Activated CD8-positive, alpha-beta memory T cell treated with anti-CD3 and anti-CD28 coated beads for 1 hour (primary cell): ENCODE measurements around the gene AKT3.
"Not testable (repeated sequence)": the region's sequence is repeated elsewhere in the genome, so short reads cannot be mapped to it uniquely, and the experiment has no call there.

Experiments
- DNase-seq, 2 donors: peaks; one replicate each; pipeline ENCODE4 v3.0.0-alpha.2; 2020; ENCODE audit warnings: low read depth in 1 of 2; ENCODE audit errors: extremely low read depth in 1 of 2

Gene AKT3

DNA sequence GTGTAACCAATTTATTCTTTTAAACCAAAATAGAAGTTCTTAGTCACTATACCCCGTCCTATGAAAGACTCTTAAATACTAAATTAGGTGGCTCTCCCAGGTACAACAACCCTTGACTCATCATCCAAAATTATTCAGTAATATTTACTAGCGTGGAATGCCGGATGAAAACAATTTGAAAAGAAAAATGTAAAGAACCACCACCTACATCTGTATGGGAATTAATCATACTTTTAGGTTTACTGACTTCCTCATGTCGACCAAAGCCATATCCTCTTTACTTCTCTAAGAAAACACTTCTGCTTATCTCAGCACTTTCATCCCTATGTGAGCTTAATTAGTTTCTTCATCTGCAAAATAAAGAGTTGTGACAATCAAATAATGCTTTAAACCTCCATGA, 139.6 kb downstream of the AKT3 start:
- no peak for DNase-seq

DNA sequence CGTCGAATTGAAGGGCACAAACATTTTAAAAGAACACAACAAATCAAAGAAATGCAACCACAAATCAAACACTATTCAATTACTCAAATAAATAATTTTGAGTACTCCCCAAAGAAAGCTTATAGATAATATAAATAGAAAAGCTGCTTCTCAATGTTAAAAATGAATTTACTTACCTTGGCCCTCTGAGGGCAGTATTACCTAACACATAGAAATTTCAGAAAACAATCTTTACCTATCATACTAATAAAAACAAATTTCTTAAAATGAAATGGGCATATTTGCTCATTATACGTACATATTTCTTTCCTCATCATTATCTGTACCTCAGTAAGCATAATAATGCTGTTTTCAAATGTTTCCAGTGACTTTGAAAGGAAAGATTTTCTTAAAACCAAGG, 141.8 kb downstream of the AKT3 start:
- no peak for DNase-seq

DNA sequence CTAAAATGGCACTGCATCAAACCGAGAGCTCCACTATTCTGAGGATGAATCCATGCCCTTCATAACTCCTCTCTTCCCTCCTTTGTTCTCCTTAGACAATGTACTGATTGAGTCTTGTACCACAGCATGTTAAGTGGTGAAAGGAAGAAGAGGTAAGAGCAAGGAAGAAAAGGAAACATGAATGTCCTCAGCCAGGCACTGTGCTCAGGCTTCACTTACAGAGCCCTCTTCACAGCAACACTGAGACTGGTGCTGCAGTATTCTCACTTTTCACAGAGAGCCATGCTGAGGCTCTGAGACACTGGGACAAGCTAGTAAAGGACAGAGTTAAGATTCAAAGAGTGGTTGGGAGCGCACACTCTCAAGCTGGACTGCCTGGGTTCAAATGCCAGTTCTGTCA, 143.5 kb downstream of the AKT3 start:
- no peak for DNase-seq

DNA sequence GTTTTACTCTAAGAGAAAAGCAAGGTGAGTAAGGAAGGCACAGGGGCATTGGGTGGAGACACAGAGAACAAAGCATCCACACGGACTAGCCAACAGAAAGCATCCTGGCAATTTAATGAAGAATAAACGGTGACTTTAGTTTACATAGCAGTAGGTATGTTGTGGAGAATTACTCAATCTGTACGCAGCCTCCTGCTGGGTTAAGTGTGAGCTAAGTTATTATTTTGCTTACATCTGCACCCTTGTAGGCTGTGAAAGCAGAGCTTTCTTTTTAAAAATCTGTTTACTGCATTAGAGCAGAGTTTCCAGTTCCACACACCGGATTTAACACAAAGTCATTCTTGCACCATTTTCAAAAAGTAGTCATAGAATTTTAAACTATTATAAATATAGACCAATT, 144.5 kb downstream of the AKT3 start:
- DNase-seq = no peak

DNA sequence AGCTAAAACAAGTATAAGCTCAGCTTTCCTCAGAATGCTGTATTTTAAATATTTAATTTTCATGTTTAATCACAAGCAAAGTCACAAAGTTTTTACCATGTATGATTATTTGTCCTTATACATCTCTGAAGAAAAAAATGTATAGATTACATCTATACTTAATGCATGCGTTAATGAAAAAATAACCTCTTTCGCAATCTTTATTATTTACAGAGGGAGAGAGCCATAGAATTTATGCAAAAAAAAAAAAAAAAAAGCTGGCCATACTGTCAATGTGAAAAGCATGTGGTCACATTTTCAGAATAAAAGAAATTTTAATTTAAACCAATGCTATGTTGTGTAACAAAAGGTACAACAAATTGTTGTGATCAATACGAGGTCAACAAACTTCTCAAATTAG, 148.2 kb downstream of the AKT3 start:
- no peak for DNase-seq

DNA sequence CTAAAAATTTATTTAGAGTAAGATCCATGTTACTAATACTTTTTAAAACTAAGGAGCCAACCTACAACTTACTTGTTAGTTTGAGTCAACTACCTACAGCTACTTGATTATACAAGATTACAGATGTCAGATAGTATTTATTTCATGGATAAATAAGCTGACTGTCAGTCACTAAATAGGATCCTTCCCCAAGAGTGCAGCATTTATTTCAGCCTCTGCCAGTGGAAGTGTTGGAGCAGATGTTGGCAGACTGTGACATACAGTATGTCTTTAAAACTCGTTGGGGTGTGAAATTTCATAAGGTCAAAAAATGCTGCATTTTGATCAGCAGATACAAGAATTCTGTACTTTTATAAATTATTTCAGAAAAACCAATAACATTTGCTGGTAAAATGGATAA, 156.2 kb downstream of the AKT3 start:
- DNase-seq = no peak

DNA sequence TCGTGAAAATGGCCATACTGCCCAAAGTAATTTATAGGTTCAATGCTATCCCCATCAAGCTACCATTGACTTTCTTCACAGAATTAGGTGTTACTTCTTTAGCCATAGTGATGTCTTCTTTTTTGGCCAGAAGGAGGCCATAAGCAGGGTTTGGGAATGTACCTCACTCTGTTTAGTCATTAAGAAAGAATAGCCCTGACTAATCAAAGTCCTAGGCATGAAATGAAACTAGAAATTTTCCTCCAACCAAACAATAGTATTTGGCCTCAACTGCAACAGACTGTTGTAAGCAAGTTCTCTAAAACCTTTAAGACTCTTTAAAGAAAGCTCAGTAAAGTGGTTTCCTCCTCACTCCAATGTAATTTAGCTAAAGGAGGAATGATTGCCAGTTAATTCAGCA, 163.9 kb downstream of the AKT3 start:
- no peak for DNase-seq

DNA sequence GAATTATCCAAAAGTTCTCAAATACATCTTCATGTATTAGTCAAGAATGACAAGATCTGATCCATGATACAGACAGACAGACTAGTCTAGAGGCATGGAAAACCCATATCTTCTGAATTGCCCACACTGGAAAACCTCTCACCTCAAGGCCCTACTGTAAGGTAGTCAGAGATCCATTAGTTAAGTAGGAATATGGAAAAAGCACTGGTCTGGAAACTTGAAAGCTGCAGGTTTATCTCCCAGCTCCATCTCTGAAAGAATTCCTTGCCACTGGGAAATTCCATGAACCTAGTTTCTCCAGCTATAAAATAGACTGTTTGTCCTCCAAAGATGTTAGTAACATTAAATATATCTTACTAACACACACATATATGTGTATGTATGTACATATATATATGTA, 169.2 kb downstream of the AKT3 start:
- DNase-seq = no peak

DNA sequence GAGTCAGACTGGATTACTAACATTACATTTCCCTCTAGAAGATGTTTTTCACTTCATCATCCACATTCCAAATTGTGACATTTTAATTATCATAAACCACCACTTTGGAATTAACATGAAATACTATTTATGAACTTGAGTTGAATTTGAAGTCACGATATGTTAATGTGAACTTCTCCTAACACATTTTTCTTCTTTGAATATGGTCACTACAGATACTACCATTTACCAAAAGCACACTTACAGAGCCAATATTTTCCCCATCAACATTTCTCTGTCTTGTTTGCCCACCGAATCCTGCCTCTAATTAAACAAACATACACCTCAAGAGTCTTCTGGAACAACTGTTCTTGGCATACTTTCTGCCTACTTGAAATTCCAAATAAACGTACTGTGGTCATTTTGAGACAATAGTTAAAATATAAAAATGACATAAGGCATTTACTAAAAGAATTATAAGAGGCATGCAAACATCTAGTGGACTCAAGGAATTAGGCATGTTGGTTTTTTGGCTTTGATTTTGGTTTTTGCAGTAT, 177.4 kb downstream of the AKT3 start:
- DNase-seq = no peak

DNA sequence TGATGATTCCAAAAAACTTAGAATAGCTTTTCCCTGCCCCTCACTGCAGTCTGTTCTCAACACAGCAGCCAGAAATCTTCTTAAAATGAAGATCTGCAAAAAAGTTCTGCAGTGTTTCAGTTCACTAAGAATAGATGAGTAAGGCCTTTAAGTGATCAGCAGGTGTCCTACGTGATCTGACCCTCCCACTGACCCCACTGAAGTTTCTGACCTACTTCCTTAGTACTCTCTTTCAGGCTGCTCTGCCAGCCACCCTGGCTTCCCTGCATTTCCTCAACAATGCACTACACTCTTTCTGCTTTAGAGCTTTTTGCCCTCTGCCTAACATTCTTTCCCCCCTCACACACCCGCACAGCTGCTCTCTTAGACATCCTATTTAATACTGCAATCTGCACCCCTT, 182.5 kb downstream of the AKT3 start:
- no peak for DNase-seq

DNA sequence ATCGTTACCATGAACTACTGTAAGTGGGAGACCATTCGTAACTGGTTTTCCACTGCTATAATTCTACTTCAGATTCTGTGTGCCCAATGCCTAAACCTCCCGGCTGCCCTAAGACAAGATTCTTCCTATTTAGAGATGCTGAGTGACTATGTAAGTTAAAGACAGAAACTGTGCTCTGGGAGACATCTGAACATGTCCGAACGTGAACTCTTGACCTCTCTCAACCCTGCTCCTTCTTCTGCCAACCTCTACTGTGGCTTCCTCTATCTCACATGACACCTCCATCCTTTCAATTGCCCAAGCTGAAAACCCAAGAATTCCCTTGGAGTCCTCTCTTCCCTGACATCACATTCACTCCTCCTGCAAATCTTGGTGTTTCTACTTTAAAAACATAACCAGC, 182.9 kb downstream of the AKT3 start:
- no peak for DNase-seq

DNA sequence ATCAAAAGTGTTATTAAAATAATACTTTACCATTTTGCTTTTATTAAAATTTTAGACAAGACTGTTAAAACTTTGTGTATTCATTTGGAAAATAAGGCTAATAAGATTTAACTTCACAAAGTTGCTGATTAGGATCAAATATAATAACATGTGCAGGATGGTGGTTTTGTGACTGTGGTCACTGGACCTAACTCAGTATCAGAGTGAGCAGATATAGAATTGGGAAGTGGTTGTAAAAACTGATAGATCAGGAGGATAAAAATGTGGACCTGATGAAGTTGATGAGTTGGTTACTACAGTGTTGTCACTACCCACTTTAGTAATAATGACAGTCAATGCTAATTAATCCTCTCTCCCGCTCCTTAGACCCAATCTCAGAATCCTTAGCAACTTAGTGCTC, 186.4 kb downstream of the AKT3 start:
- no peak for DNase-seq

DNA sequence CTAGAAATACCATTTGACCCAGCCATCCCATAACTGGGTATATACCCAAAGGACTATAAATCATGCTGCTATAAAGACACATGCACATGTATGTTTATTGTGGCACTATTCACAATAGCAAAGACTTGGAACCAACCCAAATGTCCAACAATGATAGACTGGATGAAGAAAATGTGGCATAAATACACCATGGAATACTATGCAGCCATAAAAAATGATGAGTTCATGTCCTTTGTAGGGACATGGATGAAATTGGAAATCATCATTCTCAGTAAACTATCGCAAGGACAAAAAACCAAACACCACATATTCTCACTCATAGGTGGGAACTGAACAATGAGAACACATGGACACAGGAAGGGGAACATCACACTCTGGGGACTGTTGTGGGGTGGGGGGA, 187.9 kb downstream of the AKT3 start:
- not testable (repeated sequence) for DNase-seq

DNA sequence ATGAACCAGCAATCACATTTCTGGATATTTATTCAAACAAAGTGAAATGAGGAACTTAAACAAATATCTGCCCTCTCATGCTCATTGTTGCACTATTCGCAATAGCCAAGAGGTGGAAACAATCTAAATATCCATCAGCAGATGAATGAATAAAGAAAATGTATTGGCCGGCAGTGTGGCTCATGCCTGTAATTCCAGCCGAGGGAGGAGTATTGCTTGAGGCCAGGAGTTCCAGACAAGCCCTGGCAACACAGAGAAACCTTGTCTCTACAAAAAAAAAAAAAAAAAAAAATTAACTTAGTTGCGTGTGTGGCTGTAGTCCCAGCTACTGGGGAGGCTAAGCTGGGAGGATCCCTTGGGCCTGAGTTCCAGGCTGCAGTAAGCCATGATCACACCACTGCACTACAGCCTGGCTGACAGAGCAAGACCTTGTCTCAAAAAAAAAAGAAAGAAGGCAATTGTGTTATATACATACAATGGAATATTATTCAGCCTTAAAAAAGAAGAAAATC, 191.4 kb downstream of the AKT3 start:
- no peak for DNase-seq

DNA sequence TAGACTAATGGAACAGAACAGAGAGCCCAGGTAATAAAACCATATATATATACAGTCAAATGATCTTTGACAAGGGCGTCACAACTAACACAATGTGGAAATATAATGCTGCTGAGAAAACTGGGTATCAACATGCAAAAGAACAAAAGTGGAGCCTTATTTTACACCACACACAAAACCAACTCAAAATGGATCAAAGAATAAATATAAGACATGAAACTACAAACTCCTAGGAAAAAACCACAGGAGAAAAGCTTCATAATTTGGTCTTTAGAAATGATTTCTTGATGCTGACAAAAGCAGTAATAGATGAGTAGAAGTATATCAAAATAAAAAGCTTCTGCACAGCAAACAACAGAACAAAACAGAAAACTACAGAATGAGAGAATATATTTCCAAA, 192.2 kb downstream of the AKT3 start:
- no peak for DNase-seq

DNA sequence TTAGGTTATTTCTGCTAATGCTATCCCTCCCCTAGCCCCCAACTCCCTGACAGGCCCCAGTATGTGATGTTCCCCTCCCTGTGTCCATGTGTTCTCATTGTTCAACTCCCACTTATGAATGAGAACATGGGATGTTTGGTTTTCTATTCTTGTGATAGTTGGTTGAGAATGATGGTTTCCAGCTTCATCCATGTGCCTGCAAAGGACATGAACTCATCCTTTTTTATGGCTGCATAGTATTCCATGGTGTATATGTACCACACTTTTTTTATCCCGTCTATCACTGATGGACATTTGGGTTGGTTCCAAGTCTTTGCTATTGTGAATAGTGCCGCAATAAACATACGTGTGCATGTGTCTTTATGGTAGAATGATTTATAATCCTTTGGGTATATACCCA, 200.5 kb downstream of the AKT3 start:
- not testable (repeated sequence) for DNase-seq

DNA sequence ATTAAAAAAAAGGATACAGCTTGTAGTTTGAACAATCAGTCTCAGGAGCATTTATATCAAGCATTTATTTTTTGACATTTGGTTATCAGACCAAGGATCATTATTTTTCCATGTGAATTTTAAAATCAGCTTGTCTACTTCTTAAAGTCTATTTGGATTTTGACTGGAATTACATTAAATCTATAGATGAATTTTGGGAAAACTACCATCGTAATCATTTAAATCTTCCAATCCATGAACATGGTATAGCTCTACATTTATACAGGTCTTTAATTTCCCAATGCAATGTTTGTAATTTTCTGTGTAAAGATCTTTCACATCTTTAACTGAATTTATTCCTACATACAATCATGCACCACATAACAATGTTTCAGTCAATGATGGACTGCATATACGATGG, 203.2 kb downstream of the AKT3 start:
- DNase-seq = no peak

DNA sequence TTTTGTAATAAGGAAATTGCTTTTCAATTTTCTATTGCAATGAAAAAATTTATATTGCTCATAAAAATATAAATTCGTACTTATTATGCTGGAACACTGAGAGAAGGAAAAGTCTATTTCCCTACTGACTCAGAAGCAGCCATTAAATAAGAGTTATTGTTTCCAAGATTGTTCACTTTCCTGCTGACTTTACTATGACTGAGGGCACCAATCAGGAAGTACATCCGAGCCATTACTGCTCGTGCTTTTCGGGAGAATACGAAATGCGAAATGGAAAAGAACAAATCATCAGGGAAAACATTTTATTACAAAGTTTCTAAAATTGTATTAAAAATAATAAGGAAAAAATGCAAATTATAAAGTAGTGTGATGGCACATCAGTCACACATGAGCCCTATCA, 204.8 kb downstream of the AKT3 start:
- no peak for DNase-seq

DNA sequence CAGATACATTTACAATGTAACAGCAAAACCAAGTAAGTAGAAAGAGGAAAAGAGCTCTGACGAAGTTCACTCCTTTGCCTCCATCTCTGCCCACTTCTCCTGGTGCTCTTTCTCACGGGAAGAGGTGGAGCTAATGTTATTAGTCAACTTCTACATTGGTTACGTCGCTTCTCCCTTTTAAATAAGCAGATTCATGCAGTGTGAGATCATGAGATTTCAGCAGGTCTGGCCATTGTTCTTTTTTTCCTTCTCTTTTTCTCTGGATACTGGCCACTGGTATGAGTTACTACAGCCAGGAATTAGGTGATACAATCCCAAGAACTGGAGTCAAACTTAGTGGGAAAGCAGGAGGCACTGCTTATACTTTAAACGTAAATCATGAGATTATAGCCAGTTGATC, 207.1 kb downstream of the AKT3 start:
- no peak for DNase-seq

DNA sequence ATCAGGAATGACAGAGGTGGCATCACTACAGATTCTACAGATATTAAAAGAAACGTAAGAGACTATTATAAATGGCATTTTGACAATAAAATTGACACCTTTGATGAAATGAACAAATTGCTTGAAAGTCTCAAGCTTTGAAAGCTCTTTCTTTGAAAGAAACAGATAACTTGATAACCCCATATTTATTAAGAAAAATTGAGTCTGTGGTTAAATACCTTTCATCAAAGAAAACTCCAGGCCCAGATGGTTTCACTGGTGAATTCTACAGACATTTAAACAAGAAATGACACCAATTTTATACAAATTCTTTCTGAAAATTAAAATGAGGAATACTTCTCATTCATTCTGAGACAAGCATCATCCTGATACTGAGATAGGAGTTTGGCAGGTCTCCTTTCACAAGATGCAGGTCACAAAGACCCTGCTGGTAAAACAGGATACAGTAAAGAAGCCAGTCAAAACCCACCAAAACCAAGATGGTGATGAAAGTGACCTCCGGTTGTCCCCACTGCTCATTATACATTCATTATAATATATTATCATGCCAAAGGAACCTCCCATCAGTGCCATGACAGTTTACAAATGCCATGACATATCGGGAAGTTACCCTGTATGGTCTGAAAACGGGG, 210.9 kb downstream of the AKT3 start:
- DNase-seq = no peak

DNA sequence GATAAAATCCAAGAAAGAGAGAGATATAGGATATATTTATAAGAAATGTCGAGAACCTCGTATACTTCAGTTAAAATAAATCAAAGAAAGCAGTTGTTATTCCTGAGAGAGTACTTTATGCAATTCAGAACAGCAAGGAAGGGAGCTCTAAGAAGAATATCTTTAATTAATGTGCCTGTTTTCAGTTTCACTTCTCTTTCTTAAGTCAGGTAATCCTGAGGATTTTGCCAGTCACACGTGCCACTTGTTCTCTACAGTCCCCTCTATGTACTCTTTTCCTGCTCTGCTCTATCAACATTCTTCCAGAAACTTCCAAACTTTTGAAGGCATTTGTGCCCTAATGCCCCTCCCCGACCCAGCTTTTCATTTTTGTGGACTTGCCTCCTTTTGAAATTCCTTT, 211.9 kb downstream of the AKT3 start:
- no peak for DNase-seq

DNA sequence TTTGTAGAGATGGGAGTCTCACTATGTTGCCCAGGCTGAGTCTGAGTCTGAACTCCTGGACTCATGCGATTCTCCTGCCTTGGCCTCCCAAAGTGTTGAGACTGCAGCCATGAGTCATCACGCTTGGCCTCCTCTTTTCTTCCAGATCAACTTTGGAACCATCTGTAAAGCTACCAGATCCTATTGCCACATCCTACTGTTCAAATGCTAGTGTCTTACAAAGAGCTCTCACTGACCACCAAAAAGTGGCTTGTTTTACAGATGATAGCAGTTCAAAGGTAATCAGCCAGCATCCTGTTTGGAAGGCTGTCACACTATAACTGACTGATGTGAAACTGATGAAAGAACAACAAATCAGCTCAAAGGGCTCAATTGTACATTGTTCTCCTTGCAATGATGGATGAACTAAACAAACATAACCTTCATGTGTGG, 221.6 kb downstream of the AKT3 start:
- no peak for DNase-seq

DNA sequence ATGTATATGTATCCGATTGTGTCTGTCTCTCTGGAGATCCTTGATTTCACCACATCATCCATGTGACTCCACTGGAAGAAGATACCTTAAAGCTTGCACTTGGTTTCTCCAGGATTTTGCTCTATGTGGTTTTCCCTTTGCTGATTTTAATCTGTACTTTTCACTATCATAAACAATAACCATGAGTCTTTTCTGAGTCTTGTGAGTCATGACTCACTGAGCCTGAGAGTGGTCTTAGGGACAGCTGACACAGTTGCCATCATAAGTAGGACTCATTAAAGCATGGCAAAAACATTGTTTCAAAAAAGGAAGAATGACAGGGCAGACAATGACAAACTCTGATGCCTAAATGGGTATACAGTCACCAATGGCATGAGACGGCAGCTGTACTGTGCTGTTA, 226.2 kb downstream of the AKT3 start:
- no peak for DNase-seq
